BJ (cell line): ENCODE measurements around the gene L3MBTL2. TPM values are rescaled to one million over a fixed set of nuclear protein-coding genes. Genes with fewer than 3 reads are reported as not detected.

Source experiments
- CTCF ChIA-PET: fragments of 350-600 bp; formaldehyde crosslinking; extraction: SDS; loops from one replicate; lab custom pipeline; 2021; ENCODE audit warnings: antibody characterized with exemption, inconsistent platforms; lab: Yijun Ruan, JAX
- POLR2A ChIA-PET: fragments of 300-600 bp; sonication (Branson Sonifier 250); formaldehyde crosslinking; extraction: SDS; loops from one replicate; lab custom pipeline; 2021; ENCODE audit warnings: antibody characterized with exemption; lab: Charles Lee
- DNase-seq: peaks from one replicate; pipeline ENCODE4 v3.0.0-alpha.2; 2011; ENCODE audit warnings: low read depth
- H3K27me3 ChIP-seq: 2 replicates; pipeline ENCODE4 v1.6.0; 2011; ENCODE audit warnings: low read length; ENCODE audit not compliant: control insufficient read depth, insufficient read depth
- H3K36me3 ChIP-seq: 2 replicates; pipeline ENCODE4 v1.5.1; 2011; ENCODE audit warnings: low read length; ENCODE audit not compliant: control insufficient read depth, insufficient read depth
- H3K4me3 ChIP-seq: 2 replicates; pipeline ENCODE4 v1.5.1; 2011; ENCODE audit warnings: low read depth, mild to moderate bottlenecking, control low read depth, low read length
- polyA plus RNA-seq: library from polyadenylated mRNA; depleted of rRNA; stranded (reverse); fragments of >200 nt; gene quantifications from 2 replicates; pipeline ENCODE4 v1.2.3, GENCODE V29; 2011
- TF ChIP-seq, protein P1 (sequence below): IDR thresholded peaks from 2 replicates; pipeline ENCODE4 v1.5.1; 2011; ENCODE audit warnings: low read depth, mild to moderate bottlenecking, control low read depth, inconsistent platforms, low read length, moderate library complexity; ENCODE audit not compliant: insufficient read depth

L3MBTL2 gene
- polyA plus RNA-seq, 1 experiment: 26.5 TPM

DNA sequence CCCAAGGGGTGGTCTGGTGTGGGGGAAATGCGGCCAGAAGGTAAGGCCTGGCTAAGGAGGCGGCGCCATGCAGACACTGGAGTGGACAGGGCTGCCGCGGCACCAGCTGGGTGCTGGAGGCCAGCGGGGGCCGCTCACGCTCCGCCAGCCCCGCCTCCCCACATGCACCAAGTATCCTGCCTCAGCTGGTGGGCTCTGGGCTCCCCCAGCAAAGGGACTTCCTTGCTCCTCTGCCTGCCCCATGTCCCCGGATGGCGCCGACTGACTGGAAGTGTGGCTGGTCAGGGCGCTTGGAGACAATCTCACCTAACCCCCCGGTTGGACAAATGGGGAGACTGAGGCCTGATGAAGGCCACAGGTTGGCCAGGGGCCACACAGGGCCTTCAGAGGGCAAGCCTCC lies 43.2 kb downstream of the L3MBTL2 start:
- Histone ChIP-seq H3K27me3 (no peaks in the 10 kb centered on the region), H3K36me3 (peaks cover 47% of the 10 kb centered on the region), H3K4me3 (no peak overlapping the region)
- ChIA-PET POLR2A (no interaction called here), CTCF (no interaction called here)
- TF ChIP-seq, protein P1, sequence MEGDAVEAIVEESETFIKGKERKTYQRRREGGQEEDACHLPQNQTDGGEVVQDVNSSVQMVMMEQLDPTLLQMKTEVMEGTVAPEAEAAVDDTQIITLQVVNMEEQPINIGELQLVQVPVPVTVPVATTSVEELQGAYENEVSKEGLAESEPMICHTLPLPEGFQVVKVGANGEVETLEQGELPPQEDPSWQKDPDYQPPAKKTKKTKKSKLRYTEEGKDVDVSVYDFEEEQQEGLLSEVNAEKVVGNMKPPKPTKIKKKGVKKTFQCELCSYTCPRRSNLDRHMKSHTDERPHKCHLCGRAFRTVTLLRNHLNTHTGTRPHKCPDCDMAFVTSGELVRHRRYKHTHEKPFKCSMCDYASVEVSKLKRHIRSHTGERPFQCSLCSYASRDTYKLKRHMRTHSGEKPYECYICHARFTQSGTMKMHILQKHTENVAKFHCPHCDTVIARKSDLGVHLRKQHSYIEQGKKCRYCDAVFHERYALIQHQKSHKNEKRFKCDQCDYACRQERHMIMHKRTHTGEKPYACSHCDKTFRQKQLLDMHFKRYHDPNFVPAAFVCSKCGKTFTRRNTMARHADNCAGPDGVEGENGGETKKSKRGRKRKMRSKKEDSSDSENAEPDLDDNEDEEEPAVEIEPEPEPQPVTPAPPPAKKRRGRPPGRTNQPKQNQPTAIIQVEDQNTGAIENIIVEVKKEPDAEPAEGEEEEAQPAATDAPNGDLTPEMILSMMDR: no peak
- DNase-seq: no peak

DNA sequence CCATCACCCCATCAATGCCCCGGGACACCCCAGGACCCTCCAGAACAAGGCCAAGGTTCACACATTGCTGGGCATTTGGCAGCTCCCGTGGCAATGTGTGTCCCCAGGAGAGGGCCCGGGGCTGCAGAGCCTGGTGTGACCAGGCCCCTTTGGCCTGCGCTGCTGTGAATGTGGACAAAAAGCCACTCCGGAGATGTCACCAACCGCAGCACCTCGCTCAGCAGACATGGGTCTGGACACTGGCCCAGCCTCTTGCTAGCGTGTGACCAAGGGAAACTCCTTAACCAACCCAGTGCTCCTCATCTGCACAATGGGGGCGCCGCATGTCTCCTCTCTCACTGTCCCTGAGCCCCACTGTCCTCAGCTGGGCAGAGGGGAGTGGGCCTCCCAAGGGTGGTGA lies 43.6 kb downstream of the L3MBTL2 start:
- Histone ChIP-seq H3K4me3 (no peak overlapping the region), H3K36me3 (peaks cover 47% of the 10 kb centered on the region), H3K27me3 (no peaks in the 10 kb centered on the region)
- DNase-seq: no peak
- POLR2A ChIA-PET: no interaction called here
- TF ChIP-seq, protein P1: no peak
- CTCF ChIA-PET: no interaction called here

DNA sequence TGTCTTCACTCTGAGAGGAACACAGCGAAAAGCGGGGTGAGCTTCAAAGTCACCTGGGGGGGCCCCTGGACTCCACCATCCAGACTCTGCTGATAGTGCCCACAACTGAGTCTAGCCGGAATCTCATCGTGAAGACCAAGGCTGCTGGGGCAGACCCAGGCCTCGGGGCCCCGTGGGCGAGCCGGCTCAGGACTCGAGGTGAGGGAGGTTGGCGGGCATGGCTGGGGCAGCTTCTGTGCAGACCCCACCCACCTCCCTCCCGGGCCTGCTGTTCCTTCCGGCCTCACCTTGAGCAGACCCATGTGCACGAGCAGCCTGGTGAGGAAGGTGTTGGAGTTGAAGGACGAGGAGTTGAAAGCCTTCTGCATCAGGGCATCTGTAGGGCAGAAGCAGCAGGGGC lies 44.3 kb downstream of the L3MBTL2 start:
- Histone ChIP-seq H3K27me3 (no peaks in the 10 kb centered on the region), H3K4me3 (no peak overlapping the region), H3K36me3 (peaks cover 51% of the 10 kb centered on the region)
- ChIA-PET CTCF (no interaction called here), POLR2A (no interaction called here)
- TF ChIP-seq, protein P1: no peak
- DNase-seq: no peak

DNA sequence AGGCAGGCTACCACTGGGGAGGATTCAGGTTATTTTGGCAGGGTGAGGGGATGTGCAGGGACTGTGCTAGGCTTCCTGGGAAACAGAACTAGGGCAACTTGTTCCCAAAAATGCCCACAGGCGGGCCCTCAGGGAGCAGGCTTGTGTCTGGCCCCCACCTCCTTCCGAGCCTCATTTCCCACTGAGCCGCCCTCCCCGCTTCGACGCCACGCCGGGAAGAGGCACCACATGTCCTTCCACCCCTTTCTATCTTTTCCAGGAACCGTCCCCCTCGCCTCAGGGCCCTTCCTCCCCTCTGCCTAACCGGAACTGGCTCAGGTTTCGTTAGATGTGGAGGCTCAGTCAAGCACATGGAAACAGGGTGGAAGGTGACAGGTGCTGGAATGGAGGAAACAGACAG lies 45.0 kb downstream of the L3MBTL2 start:
- ChIA-PET POLR2A (no interaction called here), CTCF (no interaction called here)
- TF ChIP-seq, protein P1: no peak
- no peak overlapping the region for H3K4me3 ChIP-seq
- peaks cover 53% of the 10 kb centered on the region for H3K36me3 ChIP-seq
- no peak for DNase-seq
- H3K27me3 ChIP-seq: no peaks in the 10 kb centered on the region

DNA sequence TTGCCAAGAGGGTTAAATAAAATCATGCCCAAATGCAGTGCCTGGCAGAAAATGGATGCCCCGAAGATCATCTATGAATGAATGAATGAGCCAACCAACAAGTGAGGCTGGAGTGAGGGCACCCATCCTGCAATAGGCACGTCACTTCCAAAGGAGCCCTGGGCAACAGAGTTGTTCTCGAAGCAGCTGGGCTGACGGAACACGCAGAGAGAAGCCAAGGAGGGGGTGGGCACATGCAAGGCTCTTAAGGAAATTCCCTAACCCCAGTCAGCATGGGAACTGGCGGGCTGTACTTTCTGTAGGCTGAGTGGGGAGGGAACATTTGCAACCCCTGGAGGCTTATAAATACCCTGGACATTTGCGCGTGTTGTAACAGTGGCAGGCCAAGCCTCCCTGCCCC lies 47.3 kb downstream of the L3MBTL2 start:
- no peak for DNase-seq
- no peaks in the 10 kb centered on the region for H3K27me3 ChIP-seq
- H3K36me3 ChIP-seq: peaks cover 59% of the 10 kb centered on the region
- ChIA-PET POLR2A (no interaction called here), CTCF (no interaction called here)
- TF ChIP-seq, protein P1: no peak
- H3K4me3 ChIP-seq: no peak overlapping the region
